ENCODE results near the gene ATP2A3. TPM values are rescaled to one million over a fixed set of nuclear protein-coding genes. Genes with fewer than 3 reads are reported as not detected.

The ATP2A3 gene
- polyA plus RNA-seq, 3 donors, result 6.9 to 46.5 (median 9.5) TPM

DNA sequence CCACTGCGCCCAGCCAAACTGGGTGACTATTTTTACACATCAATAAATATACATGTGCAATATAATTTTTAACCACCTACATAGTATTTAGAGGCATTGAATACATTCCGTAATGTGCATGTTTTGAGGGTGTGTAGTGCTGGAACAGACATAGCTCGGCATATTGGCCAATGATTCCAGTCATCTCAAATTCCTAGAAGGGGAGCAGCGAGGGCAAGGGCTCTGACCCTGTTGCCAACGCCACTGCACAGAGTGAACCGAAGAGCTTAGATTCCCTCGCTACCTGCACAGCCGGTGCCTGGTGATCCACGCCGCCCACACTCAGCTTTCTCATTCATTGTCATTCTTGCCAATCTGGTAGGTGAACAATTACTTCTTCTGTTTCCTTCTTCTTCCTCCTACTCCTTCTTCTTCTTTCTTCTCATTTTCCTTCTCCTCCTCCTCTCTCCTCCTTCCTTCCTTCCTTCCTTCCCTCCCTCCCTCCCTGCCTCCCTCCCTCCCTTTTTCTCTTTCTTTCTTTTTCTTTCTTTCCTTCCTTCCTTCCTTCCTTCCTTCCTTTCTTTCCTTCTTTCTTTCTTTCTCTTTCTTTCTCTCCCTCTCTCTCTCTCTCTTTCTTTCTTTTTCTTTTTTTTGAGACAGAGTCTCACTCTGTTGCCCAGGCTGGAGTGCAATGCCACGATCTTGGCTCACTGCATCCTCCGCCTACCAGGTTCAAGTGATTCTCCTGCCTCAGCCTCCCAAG is 26.3 kb upstream of the ATP2A3 start:
- no peak overlapping the region for H3K4me2 ChIP-seq (replicated peaks; ENCODE audit: extremely low read depth, low read length, poor library complexity, severe bottlenecking)
- H3K9me3 Mint-ChIP-seq, result peaks cover 0 to 16% (median 7%) of the 10 kb centered on the region in 7 donors
- no peak for DNase-seq
- no peak overlapping the region for H3K9ac ChIP-seq (ENCODE audit: insufficient read depth, low read length, poor library complexity, severe bottlenecking)
- TF ChIP-seq, protein P1, sequence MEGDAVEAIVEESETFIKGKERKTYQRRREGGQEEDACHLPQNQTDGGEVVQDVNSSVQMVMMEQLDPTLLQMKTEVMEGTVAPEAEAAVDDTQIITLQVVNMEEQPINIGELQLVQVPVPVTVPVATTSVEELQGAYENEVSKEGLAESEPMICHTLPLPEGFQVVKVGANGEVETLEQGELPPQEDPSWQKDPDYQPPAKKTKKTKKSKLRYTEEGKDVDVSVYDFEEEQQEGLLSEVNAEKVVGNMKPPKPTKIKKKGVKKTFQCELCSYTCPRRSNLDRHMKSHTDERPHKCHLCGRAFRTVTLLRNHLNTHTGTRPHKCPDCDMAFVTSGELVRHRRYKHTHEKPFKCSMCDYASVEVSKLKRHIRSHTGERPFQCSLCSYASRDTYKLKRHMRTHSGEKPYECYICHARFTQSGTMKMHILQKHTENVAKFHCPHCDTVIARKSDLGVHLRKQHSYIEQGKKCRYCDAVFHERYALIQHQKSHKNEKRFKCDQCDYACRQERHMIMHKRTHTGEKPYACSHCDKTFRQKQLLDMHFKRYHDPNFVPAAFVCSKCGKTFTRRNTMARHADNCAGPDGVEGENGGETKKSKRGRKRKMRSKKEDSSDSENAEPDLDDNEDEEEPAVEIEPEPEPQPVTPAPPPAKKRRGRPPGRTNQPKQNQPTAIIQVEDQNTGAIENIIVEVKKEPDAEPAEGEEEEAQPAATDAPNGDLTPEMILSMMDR (IDR thresholded peaks at IDR 0.05), result no peak
- H3K36me3 ChIP-seq (replicated peaks in 1 of 2; ENCODE audit: control insufficient read depth in 1 of 2, insufficient read depth in 2 of 2, low read length in 2 of 2), result no peaks in the 10 kb centered on the region
- H3K4me3 ChIP-seq (replicated peaks in 1 of 3; ENCODE audit: low read depth in 2 of 3, low read length in 3 of 3), result no peak overlapping the region
- H3K4me1 ChIP-seq (ENCODE audit: control insufficient read depth in 1 of 2, insufficient read depth in 2 of 2, low read length in 2 of 2), result no peaks in the 10 kb centered on the region
- peaks cover 4% of the 10 kb centered on the region for H3K4me1 Mint-ChIP-seq
- H3K27ac ChIP-seq (ENCODE audit: low read depth in 1 of 2, low read length in 2 of 2), result no peak overlapping the region
- intact Hi-C loops (cut with micrococcal nuclease), result no loop called here
- H3K79me2 ChIP-seq (ENCODE audit: insufficient read depth, low read length), result no peaks in the 10 kb centered on the region
- no peak overlapping the region for H3K27ac Mint-ChIP-seq
- peaks cover 0 to 4% of the 10 kb centered on the region in 2 donors for H3K9me3 ChIP-seq (replicated peaks in 1 of 2; ENCODE audit: control insufficient read depth in 1 of 2, insufficient read depth in 1 of 2, low read length in 2 of 2)
- no peaks in the 10 kb centered on the region for H3K27me3 ChIP-seq (ENCODE audit: control insufficient read depth in 2 of 2, insufficient read depth in 2 of 2, low read length in 2 of 2)
- WGBS (ENCODE audit: insufficient coverage), result 98% methylated on average over 6 of the region's 12 CpGs
- no peaks in the 10 kb centered on the region for H4K20me1 ChIP-seq (ENCODE audit: insufficient read depth, low read length)
- peaks cover 11 to 17% (median 12%) of the 10 kb centered on the region in 3 donors for H3K27me3 Mint-ChIP-seq (ENCODE audit: low read depth in 3 of 3)
- no peak overlapping the region for H3K4me3 Mint-ChIP-seq
- no peaks in the 10 kb centered on the region for H3K36me3 Mint-ChIP-seq
- no peak overlapping the region for H2AFZ ChIP-seq (ENCODE audit: insufficient read depth, low read depth, low read length, poor library complexity, severe bottlenecking)

DNA sequence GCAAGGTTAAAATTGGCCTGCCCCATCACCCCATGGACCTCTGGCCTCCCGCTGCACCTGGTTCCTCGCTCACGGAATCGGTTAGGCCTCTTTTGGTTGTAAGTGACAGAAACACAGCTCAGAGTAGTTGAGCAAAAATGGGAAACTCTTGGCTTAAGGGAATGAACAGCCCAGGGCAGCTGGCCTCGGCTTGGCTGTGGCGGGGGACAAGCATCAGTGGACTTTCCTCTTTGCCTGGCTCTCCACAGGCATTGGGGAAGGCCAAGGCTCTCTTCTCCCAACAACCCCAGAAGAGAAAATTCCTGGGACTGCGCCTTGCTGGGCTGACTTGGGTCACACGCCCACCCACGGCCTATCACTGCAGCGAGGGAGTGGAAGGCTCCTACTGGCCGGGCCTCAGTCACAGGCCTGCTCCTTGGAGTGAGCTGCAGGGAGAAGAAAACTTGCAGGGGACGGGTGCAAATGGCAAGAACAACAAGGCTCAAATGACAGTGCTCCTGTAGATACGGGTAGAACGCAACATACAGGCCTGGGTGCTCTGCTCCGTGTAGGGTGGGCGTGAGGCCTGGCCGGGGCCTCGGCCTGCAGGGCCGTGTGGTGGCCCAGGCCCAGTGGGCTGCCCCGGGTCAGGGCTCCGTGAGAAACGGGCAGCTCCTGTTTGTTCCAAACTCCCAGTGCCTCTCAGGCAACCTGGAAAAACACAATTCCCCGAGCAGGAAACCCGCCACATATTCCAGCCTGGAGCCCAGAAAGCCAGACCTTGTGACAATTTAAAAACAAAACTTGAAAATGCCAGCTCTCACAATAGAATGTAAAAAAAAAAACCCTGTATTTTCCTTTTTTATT is 25.0 kb upstream of the ATP2A3 start:
- Mint-ChIP-seq H3K36me3 (no peaks in the 10 kb centered on the region), H3K9me3 (peaks cover 0 to 6% (median 1%) of the 10 kb centered on the region in 7 donors), H3K27me3 (ENCODE audit: low read depth in 3 of 3) (peaks cover 11 to 19% (median 12%) of the 10 kb centered on the region in 3 donors), H3K4me1 (peaks cover 4% of the 10 kb centered on the region), H3K27ac (peak overlapping the region in 1 of 7 donors; percentile 71), H3K4me3 (no peak overlapping the region)
- Histone ChIP-seq H3K36me3 (replicated peaks in 1 of 2; ENCODE audit: control insufficient read depth in 1 of 2, insufficient read depth in 2 of 2, low read length in 2 of 2) (no peaks in the 10 kb centered on the region), H3K9ac (ENCODE audit: insufficient read depth, low read length, poor library complexity, severe bottlenecking) (no peak overlapping the region), H3K4me2 (replicated peaks; ENCODE audit: extremely low read depth, low read length, poor library complexity, severe bottlenecking) (no peak overlapping the region), H2AFZ (ENCODE audit: insufficient read depth, low read depth, low read length, poor library complexity, severe bottlenecking) (no peak overlapping the region), H3K9me3 (replicated peaks in 1 of 2; ENCODE audit: control insufficient read depth in 1 of 2, insufficient read depth in 1 of 2, low read length in 2 of 2) (no peaks in the 10 kb centered on the region), H4K20me1 (ENCODE audit: insufficient read depth, low read length) (no peaks in the 10 kb centered on the region), H3K4me3 (replicated peaks in 1 of 3; ENCODE audit: low read depth in 2 of 3, low read length in 3 of 3) (no peak overlapping the region), H3K27me3 (ENCODE audit: control insufficient read depth in 2 of 2, insufficient read depth in 2 of 2, low read length in 2 of 2) (no peaks in the 10 kb centered on the region), H3K4me1 (ENCODE audit: control insufficient read depth in 1 of 2, insufficient read depth in 2 of 2, low read length in 2 of 2) (peaks cover 0 to under 1% of the 10 kb centered on the region in 2 donors), H3K27ac (ENCODE audit: low read depth in 1 of 2, low read length in 2 of 2) (no peak overlapping the region), H3K79me2 (ENCODE audit: insufficient read depth, low read length) (no peaks in the 10 kb centered on the region)
- intact Hi-C loops (cut with micrococcal nuclease), result no loop called here
- no peak for DNase-seq
- TF ChIP-seq, protein P1 (IDR thresholded peaks at IDR 0.05), result no peak
- 96% methylated on average over 13 of the region's 24 CpGs for WGBS (ENCODE audit: insufficient coverage)

Data from CD14-positive monocyte (primary cell).